RWPE2 (cell line): ENCODE data around the gene CDC42.

Source experiments
- ATAC-seq: fragments of 200-7000 bp; cut with Tn5 transposase; 3 replicates; pipeline ENCODE4 v1.9.1; 2021; ENCODE audit warnings: low read depth
- DNase-seq: peaks from one replicate; pipeline ENCODE4 v3.0.0-alpha.2; 2020; ENCODE audit warnings: low spot score
- H3K27ac ChIP-seq: fragments of 450-650 bp; 2 replicates; pipeline ENCODE4 v1.5.1; 2017; ENCODE audit warnings: mild to moderate bottlenecking; ENCODE audit not compliant: poor library complexity, severe bottlenecking
- H3K27me3 ChIP-seq: fragments of 250-450 bp; sonication (Bioruptor Pico); 2 replicates; pipeline ENCODE4 v1.5.1; 2021; ENCODE audit warnings: mild to moderate bottlenecking, moderate library complexity; ENCODE audit not compliant: insufficient read depth, poor library complexity, severe bottlenecking
- H3K36me3 ChIP-seq: fragments of 250-450 bp; sonication (Bioruptor Pico); 2 replicates; pipeline ENCODE4 v1.5.1; 2020; ENCODE audit warnings: low read depth, mild to moderate bottlenecking, moderate library complexity
- H3K4me1 ChIP-seq: fragments of 250-450 bp; sonication (Bioruptor Pico); 2 replicates; pipeline ENCODE4 v1.5.1; 2021; ENCODE audit warnings: mild to moderate bottlenecking, moderate library complexity; ENCODE audit not compliant: insufficient read depth, poor library complexity, severe bottlenecking
- H3K4me3 ChIP-seq: fragments of 250-450 bp; sonication (Bioruptor Pico); 2 replicates; pipeline ENCODE4 v1.5.1; 2021; ENCODE audit warnings: mild to moderate bottlenecking, moderate library complexity; ENCODE audit not compliant: severe bottlenecking
- H3K9me3 ChIP-seq: fragments of 250-450 bp; sonication (Bioruptor Pico); 2 replicates; pipeline ENCODE4 v1.5.1; 2021; ENCODE audit warnings: mild to moderate bottlenecking, moderate library complexity; ENCODE audit not compliant: severe bottlenecking
- TF ChIP-seq, protein P1 (sequence below): fragments of 450-650 bp; IDR thresholded peaks from one replicate; pipeline ENCODE4 v1.5.1; 2017; ENCODE audit warnings: mild to moderate bottlenecking, moderate library complexity; ENCODE audit not compliant: poor library complexity, severe bottlenecking

Gene CDC42

DNA sequence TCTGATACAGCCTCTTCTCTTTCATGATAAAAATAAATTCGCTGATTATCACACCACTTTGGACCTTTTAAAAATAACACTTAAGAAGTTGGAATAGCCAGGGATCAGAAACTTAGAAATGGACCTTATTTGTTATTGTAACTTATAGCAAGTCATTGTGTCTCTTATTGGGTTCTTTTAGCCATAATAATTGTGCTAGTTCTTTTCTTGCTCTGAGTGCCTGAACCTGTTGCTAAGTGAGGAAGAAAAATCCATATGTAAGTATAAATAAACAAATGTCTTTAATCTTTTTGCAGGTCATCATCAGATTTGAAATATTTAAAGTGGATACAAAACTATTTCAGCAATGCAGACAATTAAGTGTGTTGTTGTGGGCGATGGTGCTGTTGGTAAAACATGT is 25.6 kb downstream of the CDC42 start:
- no peak overlapping the region for H3K4me3 ChIP-seq
- H3K9me3 ChIP-seq = no peaks in the 10 kb centered on the region
- H3K4me1 ChIP-seq = no peaks in the 10 kb centered on the region
- ATAC-seq (no peak), DNase-seq (no peak)
- H3K36me3 ChIP-seq = peaks cover 92% of the 10 kb centered on the region
- no peak overlapping the region for H3K27ac ChIP-seq
- TF ChIP-seq, protein P1, sequence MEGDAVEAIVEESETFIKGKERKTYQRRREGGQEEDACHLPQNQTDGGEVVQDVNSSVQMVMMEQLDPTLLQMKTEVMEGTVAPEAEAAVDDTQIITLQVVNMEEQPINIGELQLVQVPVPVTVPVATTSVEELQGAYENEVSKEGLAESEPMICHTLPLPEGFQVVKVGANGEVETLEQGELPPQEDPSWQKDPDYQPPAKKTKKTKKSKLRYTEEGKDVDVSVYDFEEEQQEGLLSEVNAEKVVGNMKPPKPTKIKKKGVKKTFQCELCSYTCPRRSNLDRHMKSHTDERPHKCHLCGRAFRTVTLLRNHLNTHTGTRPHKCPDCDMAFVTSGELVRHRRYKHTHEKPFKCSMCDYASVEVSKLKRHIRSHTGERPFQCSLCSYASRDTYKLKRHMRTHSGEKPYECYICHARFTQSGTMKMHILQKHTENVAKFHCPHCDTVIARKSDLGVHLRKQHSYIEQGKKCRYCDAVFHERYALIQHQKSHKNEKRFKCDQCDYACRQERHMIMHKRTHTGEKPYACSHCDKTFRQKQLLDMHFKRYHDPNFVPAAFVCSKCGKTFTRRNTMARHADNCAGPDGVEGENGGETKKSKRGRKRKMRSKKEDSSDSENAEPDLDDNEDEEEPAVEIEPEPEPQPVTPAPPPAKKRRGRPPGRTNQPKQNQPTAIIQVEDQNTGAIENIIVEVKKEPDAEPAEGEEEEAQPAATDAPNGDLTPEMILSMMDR = no peak
- H3K27me3 ChIP-seq = no peaks in the 10 kb centered on the region

DNA sequence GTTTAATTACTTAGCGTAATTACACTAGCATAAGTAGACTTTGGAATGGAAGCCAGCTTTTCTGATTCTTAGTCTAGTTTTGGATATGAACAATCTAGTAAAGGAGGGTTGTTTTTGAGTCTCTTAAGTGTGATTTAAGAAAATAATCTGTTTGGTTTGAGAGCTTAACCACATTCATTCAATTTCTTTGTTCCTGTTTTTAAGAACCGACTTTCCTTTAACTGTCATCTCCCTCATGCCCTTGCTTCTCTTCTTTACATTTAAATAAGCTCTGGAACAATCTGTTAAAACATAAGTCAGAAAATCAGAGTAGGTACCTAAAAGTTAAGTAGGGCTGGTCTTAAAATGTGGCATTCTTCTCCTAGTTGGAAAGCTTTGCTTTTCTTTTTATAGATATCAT is 27.7 kb downstream of the CDC42 start:
- ATAC-seq = no peak
- TF ChIP-seq, protein P1 = no peak
- Histone ChIP-seq H3K9me3 (no peaks in the 10 kb centered on the region), H3K4me3 (no peak overlapping the region), H3K27me3 (no peaks in the 10 kb centered on the region), H3K4me1 (no peaks in the 10 kb centered on the region), H3K27ac (no peak overlapping the region), H3K36me3 (peaks cover 92% of the 10 kb centered on the region)
- DNase-seq = no peak

DNA sequence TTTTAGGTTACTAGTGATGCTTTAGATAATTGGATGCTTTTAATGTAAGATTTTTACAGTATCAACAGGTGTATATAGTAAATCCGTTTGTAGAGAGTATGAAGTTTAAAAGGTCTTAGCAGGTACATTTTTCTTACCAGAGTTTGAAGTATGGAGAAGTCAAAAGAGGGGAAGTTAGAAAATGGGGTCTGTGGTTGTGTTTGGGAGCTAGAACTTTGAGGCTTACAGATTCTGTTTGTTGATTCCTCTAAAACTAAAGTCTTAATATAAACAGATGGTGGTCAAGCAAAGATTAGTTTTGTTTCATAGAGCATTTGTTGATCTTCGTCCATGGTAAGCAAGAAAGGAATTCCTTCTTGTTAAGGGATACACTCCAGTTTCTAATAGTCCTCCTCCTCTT is 35.8 kb downstream of the CDC42 start:
- peak overlapping the region; percentile 41 for H3K27ac ChIP-seq
- no peak for ATAC-seq
- H3K36me3 ChIP-seq = peaks cover 88% of the 10 kb centered on the region
- TF ChIP-seq, protein P1 = no peak
- no peaks in the 10 kb centered on the region for H3K27me3 ChIP-seq
- DNase-seq = no peak
- peaks cover 45% of the 10 kb centered on the region for H3K4me1 ChIP-seq
- no peak overlapping the region for H3K4me3 ChIP-seq
- H3K9me3 ChIP-seq = no peaks in the 10 kb centered on the region

DNA sequence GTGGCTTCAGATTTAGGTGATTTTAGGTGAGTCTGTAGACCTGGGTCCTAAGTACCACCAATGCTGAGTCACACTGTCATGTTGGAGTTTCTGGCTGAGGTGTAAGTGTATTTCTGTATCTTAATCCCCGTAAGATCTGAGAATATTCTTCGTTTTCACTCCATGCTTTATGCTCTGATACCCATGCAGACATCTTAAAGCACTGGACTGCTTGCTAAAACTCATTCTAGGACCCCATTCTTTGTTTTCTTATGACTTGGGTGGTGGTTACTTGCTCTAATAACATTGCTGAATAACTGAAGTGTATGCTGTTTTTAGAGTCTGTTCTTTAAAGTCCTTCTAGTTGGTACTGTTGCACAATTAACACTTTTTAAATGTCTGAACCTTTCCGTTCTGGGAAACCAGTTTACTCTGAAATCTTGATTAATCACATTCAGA is 36.6 kb downstream of the CDC42 start:
- peaks cover 87% of the 10 kb centered on the region for H3K36me3 ChIP-seq
- no peak overlapping the region for H3K4me3 ChIP-seq
- DNase-seq (no peak), ATAC-seq (no peak)
- peak overlapping the region; percentile 41 for H3K27ac ChIP-seq
- TF ChIP-seq, protein P1 = no peak
- peaks cover 45% of the 10 kb centered on the region for H3K4me1 ChIP-seq
- H3K27me3 ChIP-seq = no peaks in the 10 kb centered on the region
- H3K9me3 ChIP-seq = no peaks in the 10 kb centered on the region

DNA sequence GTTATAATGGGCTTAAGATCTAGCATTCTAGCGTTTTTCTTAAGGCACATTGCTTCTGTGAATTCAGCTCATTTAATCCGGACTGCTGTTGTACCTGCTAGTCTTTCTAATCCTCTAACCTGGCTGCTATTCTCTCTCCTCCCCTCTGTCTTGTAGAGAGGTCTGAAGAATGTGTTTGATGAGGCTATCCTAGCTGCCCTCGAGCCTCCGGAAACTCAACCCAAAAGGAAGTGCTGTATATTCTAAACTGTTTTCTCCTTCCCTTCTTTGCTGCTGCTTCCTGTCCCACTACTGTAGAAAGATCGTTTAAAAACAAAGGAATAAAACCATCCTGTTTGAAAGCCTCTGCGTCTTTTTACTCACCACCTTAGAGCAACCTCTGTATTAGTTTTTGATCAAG is 37.3 kb downstream of the CDC42 start:
- TF ChIP-seq, protein P1 = no peak
- DNase-seq (no peak), ATAC-seq (peak; percentile 47; the same call in 1 of the 3 replicates)
- Histone ChIP-seq H3K36me3 (peaks cover 87% of the 10 kb centered on the region), H3K9me3 (no peaks in the 10 kb centered on the region), H3K4me3 (no peak overlapping the region), H3K27ac (peak overlapping the region; percentile 41), H3K27me3 (no peaks in the 10 kb centered on the region), H3K4me1 (peaks cover 45% of the 10 kb centered on the region)
